Stimulated activated naive B cell treated with anti-CD40 and anti-IgM and Interleukin-4, amounts not matched to agents 10 μg/mL and 1 μg/mL and 100 μg/mL, for 72 hours (primary cell): ENCODE data around the gene SBK3.

Source experiments
- ATAC-seq, 2 donors: fragments of 150-1000 bp; cut with Tn5 transposase; replicated peaks; 2 replicates each; pipeline ENCODE4 v1.10.0; 2021; ENCODE audit warnings: moderate library complexity in 1 of 2
- DNase-seq: peaks from one replicate; pipeline ENCODE4 v3.0.0; 2021
- H3K27ac Mint-ChIP-seq: one replicate; pipeline ENCODE4 v1.8.0; 2022; ENCODE audit warnings: mild to moderate bottlenecking, mixed read lengths
- H3K27me3 Mint-ChIP-seq, 2 donors: one replicate each; pipeline ENCODE4 v1.8.0; 2022; ENCODE audit warnings: mixed read lengths in 2 of 2
- H3K36me3 Mint-ChIP-seq, 2 donors: one replicate each; pipeline ENCODE4 v1.8.0; 2022; ENCODE audit warnings: mixed read lengths in 2 of 2, mild to moderate bottlenecking in 1 of 2
- H3K4me1 Mint-ChIP-seq, 2 donors: one replicate each; pipeline ENCODE4 v1.8.0; 2022; ENCODE audit warnings: mixed read lengths in 2 of 2, mild to moderate bottlenecking in 1 of 2
- H3K4me3 Mint-ChIP-seq, 2 donors: one replicate each; pipeline ENCODE4 v1.8.0; 2022; ENCODE audit warnings: mild to moderate bottlenecking in 2 of 2, mixed read lengths in 2 of 2, moderate library complexity in 1 of 2
- H3K9me3 Mint-ChIP-seq, 2 donors: one replicate each; pipeline ENCODE4 v1.8.0; 2022; ENCODE audit warnings: mixed read lengths in 2 of 2, mild to moderate bottlenecking in 1 of 2

Gene SBK3

DNA sequence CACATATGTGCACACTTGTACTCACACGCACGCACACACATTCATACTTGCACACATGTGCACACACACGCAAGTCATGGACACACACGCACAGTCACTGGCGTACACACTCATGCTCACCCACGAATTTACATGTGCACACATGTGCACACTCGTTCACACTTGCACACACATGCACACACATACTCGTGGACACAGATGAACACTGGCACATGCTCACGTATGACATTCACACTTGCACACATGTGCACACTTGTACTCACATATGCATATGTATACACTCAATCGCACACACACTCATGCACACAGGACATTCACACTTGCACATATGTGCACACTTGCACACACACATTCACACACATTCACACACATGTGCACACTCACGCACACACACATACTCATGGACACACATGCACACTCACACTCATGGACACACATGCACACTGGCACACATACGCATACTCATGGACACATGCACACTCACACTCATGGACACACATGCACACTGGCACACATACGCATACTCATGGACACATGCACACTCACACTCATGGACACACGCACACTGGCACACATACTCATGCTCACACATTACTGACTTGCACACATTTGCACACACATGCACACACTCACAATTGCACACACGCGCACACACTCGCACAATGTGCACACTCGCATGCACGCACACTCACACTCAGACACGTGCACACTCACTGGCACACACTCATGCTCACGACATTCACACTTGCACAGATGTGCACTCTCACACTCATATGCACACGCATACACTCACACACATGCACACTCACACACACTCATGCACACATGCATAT, 17.9 kb downstream of the SBK3 start:
- ATAC-seq: no peak

DNA sequence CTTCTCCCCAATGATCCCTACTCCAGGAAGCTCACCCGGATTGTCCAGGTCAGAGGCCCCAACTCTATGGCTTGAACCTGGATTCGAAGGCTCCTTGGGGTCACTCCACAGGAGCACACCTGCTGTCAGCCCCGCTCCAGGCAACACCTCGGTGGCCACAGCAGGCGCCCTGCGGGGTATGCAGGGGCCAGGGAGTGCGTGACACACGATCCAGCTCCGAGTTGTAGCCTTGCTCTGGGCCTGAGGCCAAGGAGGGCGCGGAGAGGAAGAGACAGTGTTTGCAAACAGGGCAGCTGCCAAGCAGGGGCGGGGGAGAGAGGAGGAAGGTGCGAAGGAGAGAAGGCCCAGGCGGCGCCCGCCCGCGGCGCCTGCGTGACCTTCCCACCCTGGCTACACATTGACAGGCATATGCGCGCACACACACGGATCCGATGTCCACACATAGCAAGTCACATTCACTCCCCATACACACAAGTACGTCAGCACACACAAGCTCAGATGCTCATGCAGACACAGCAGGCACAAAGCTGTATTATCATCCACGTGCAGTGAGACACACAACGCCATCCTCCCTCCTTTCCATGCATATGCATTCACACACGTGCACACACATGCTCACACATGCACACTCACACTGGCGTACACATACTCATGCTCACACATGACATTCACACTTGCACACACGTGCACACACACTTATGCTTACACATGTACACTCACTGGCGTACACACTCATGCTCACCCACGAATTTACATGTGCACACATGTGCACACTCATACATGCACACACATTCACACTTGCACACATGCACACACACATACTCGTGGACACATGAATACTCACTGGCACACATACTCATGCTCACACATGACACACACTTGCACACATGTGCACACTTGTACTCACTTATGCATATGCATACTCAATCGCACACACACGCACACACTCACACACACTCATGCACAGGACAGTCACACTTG, 18.8 kb downstream of the SBK3 start:
- Mint-ChIP-seq H3K27me3 (peaks cover 12 to 18% of the 10 kb centered on the region in 2 donors), H3K9me3 (no peaks in the 10 kb centered on the region), H3K4me1 (no peaks in the 10 kb centered on the region), H3K36me3 (no peaks in the 10 kb centered on the region), H3K27ac (no peak overlapping the region), H3K4me3 (no peak overlapping the region)
- DNase-seq: no peak
- ATAC-seq: peak; percentile 33 to 36

More for the DNA sequence above, 17.9 kb downstream of the SBK3 start:
- H3K27me3 Mint-ChIP-seq: peaks cover 8 to 18% of the 10 kb centered on the region in 2 donors
- DNase-seq: no peak
- H3K4me3 Mint-ChIP-seq: no peak overlapping the region
- no peak overlapping the region for H3K27ac Mint-ChIP-seq
- H3K4me1 Mint-ChIP-seq: no peaks in the 10 kb centered on the region
- H3K36me3 Mint-ChIP-seq: no peaks in the 10 kb centered on the region
- H3K9me3 Mint-ChIP-seq: no peaks in the 10 kb centered on the region

DNA sequence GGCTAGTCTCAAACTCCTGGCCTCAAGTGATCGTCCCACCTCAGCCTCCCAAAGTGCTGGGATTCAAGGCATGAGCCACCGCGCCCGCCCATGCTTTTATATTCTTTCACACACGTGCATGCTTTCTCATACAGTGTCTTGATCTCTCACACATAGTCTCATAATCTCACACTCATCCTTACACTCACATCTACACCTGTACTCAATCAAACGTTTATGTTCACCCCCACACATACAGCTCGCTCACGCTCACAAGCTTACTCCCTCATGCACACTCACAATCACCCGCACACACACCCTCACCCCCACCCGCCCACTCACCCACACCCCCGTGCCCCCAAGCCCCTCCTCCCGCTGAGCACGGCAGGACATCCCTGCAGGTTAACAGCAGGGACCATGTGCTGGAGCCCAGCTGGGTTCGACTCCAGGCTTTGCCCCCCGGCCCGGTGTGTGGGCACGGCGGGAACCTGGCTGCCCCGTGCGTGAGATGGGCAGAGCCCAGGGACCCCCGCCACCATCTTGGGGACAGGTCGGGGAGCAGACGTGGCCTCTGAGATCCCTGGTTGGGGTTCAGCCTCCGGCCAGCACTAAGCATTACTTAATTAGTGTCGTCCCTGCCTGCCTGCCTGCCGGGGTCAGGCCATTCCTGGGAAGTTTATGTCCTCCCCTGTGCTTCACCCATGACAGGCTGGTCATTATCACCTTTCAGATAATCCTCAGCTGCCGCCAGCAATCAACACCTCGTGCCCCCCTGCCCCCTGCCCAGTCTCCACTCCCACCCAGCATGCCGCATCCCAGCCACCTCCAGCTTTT, 19.8 kb downstream of the SBK3 start:
- no peaks in the 10 kb centered on the region for H3K36me3 Mint-ChIP-seq
- H3K27ac Mint-ChIP-seq: no peak overlapping the region

DNA sequence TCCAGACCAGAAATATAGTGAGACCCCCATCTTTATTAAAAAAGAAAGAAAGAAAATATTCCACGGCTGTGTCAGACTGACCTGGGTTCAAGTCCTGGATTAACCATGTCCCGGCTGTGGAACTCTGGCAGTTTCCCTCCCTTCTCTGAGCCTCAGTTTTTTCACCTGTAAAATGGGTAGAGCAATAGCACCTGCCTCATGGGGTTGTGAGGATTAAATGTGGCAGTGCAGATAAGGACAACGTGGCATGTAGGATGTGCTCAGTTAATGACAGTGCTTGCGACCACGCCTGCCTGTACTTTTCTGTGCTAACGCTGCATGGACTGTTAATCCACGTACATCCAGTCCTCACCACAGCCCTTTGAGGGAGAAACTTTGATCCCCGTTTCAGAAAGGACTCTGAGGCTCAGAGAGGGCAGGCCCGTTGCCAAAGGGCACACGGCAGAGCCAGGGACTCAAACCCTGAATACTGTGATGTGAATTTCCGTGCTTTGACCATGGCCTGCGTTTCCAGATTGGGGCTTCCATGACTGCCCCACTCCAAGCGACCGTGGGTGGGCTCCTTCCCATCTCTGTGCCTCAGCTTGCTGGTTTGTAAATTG, 24.6 kb downstream of the SBK3 start:
- Mint-ChIP-seq H3K27ac (no peak overlapping the region), H3K36me3 (no peaks in the 10 kb centered on the region), H3K4me3 (no peak overlapping the region), H3K27me3 (peaks cover 12 to 14% of the 10 kb centered on the region in 2 donors), H3K9me3 (no peaks in the 10 kb centered on the region), H3K4me1 (peaks cover 3 to 9% of the 10 kb centered on the region in 2 donors)
- no peak for DNase-seq
- ATAC-seq: no peak

More for the DNA sequence above, 19.8 kb downstream of the SBK3 start:
- DNase-seq (no peak), ATAC-seq (no peak)
- H3K9me3 Mint-ChIP-seq: no peaks in the 10 kb centered on the region
- H3K4me3 Mint-ChIP-seq: no peak overlapping the region
- H3K4me1 Mint-ChIP-seq: no peaks in the 10 kb centered on the region
- peaks cover 12 to 18% of the 10 kb centered on the region in 2 donors for H3K27me3 Mint-ChIP-seq

DNA sequence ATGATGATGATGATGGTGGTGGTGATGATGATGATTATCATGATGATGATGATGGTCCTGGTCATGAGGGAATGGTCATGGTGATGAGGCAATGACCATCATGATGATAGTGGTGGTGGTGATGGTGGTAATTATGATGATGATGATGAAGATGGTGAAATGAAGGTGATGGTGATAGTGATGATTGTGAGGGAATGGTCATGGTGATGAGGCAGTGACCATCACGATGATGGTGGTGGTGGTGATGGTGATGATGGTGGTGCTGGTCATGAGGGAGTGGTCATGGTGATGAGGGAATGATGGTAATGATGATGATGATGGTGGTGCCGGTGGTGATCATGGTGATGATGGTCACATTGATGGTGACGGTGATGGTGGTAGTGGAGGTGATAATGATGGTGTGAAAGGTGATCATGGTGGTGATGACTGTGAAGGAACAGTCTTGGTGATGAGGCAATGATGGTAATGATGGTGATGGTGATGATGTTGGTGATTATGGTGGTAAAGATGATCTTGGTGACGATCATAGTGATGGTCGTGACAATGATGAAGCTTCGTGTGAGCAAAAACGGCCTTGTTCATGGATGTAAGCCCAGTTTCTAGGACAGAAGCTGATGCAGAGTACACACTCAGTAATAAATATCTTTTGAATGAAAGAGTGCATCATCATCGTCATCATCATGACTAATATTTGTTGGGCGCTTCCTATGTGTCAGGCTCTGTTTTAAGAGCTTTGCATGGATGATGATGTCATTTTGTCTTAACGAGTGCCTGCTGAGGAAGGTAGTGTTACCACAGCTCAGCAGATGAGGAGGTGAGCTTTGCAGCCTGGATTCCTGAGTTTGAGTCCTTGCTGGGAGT, 25.7 kb downstream of the SBK3 start:
- no peak for DNase-seq
- Mint-ChIP-seq H3K27ac (no peak overlapping the region), H3K9me3 (no peaks in the 10 kb centered on the region), H3K27me3 (peaks cover 4 to 7% of the 10 kb centered on the region in 2 donors), H3K4me1 (peaks cover 3 to 9% of the 10 kb centered on the region in 2 donors), H3K36me3 (no peaks in the 10 kb centered on the region), H3K4me3 (no peak overlapping the region)
- ATAC-seq: no peak

DNA sequence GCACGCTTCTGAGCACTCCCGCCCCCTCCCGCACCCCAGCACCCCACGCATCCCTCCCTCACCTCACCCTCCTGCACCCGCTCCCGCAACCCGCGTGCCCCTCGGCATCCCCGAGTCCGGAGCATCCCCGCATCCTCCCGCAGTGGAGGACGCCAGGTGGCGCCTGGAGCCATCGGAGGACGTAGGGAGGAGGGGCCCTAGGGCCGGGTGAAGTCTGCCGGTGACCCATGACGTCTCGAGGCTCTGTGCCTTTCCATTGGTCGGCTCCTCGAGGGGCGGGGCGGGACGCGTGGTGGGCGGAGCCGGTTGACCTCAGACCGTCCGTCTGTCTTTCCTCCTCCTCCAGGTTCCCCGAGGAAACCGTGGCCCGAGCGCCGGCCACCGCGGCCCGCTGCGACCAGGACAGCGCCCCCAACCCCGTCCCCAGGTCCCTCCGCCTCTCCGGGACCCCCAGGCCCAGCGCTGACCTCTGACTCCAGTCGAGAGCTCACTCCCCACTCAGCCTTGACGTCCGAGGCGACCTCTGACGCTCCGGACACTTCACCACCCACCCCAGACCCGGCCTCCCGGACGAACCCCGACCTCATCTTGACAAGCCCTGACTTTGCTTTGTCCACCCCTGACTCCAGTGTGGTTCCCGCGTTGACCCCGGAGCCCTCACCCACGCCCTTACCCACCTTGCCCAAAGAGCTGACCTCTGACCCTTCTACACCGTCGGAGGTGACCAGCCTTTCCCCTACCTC, 28.3 kb downstream of the SBK3 start:
- H3K4me1 Mint-ChIP-seq: peaks cover 3 to 9% of the 10 kb centered on the region in 2 donors
- peak overlapping the region; percentile 98 for H3K27ac Mint-ChIP-seq
- DNase-seq: peak; percentile 90
- H3K4me3 Mint-ChIP-seq: peak overlapping the region; percentile 88
- H3K9me3 Mint-ChIP-seq: no peaks in the 10 kb centered on the region
- H3K36me3 Mint-ChIP-seq: no peaks in the 10 kb centered on the region
- ATAC-seq: peak; percentile 100
- peaks cover 8 to 16% of the 10 kb centered on the region in 2 donors for H3K27me3 Mint-ChIP-seq

DNA sequence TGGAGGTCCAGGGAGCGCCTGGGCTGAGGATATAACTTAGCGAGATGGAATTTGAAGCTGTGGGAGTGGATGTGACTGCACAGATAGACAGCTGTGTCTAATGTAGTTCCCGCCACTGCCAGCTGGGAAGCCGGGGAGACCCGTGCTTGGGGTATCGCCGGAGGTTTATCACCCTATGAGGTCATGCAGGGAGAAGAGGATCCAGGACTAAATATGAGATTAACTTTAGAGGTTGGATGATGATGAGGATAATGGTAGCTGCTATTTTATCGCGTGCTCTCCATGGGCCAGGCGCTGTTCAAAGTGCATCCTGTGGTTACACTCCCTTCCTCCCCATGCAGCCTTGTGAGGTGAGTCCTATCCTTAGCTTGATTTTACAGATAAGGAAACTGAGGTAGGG, 37.2 kb downstream of the SBK3 start:
- ATAC-seq (no peak), DNase-seq (no peak)
- Mint-ChIP-seq H3K27me3 (peaks cover 14 to 25% of the 10 kb centered on the region in 2 donors), H3K27ac (no peak overlapping the region), H3K9me3 (peaks cover 2 to 6% of the 10 kb centered on the region in 2 donors), H3K4me3 (no peak overlapping the region), H3K4me1 (peaks cover 9 to 12% of the 10 kb centered on the region in 2 donors), H3K36me3 (peaks cover 5 to 7% of the 10 kb centered on the region in 2 donors)

DNA sequence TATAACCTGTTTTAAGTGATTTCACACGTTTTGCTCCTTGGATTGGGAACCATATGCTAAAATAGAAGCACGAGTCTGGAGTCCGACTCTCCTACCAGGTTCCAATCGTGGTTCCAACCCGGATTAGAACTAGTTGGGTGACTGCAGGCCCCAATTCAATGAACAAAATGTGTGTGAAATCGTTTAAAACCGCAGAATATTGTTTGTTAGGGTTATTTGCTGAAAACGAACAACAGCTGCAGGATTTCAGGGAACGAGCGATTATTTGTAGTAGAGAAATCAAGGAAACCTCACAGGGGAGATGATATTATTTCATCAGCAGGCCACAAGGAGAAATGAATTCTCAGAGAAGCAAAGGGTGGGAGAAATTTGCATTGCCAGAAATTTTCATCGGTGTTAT, 40.4 kb downstream of the SBK3 start:
- ATAC-seq (no peak), DNase-seq (no peak)
- Mint-ChIP-seq H3K4me1 (peaks cover 18 to 27% of the 10 kb centered on the region in 2 donors), H3K9me3 (peaks cover 3 to 8% of the 10 kb centered on the region in 2 donors), H3K4me3 (no peak overlapping the region), H3K27me3 (peaks cover 0 to 13% of the 10 kb centered on the region in 2 donors), H3K27ac (no peak overlapping the region), H3K36me3 (peaks cover 9 to 14% of the 10 kb centered on the region in 2 donors)

DNA sequence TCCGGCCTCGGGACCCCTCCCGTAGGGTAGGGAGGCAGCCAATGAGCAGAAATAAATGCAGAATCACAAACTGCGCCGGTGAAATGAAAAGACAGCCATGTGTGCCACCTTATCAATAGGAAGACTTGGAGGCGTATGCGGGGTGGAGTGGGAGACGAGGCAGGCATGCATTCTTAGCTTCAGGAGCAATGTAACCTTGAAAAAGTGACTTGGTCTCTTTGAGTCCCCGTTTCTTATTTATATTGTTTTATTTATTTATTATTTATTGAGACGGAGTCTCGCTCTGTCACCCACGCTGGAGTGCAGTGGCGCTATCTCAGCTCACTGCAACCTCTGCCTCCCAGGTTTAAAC, 41.1 kb downstream of the SBK3 start:
- Mint-ChIP-seq H3K27me3 (peaks cover 0 to 12% of the 10 kb centered on the region in 2 donors), H3K27ac (peak overlapping the region; percentile 97), H3K4me3 (peak overlapping the region; percentile 85 to 86), H3K36me3 (peaks cover 9 to 16% of the 10 kb centered on the region in 2 donors), H3K4me1 (peaks cover 21 to 34% of the 10 kb centered on the region in 2 donors), H3K9me3 (peaks cover 3 to 8% of the 10 kb centered on the region in 2 donors)
- DNase-seq (no peak), ATAC-seq (no peak)

DNA sequence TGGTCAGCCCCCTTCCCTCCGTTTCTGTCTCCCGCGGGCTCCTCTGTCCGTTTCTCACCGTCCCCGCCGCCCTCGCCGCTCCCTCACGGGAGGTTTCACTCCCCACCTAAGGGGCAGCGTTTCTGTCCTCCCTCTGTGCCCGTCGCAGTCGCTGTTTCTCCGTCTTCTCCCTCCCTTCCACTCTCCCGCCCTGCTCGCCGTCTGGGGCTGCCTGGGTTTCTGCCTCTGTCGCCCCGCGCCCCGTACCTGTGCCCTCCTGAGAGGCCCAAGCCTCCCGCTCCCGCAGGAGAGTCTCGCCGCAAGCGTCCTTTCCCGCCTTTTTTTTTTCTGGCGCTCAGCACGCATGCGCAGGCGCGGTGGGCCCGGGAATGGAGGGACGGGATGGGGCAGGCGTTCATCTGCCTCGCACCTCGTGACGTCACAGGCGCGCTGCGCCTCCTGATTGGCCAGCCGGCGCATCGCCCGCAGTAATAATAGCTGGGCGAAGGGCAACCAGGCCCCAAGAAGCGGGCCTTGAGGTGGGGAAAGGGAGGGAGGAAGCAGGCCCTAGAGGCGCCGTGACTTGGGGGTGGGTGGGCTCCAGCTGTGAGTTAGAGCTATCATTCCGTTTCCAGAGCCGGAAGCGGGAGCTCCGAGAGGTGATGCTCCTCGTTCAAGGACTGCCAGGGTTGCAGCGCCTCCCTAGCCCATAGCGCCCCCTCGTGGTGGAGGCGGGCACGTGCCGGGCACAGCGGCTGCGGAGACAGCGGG, 41.7 kb downstream of the SBK3 start:
- Mint-ChIP-seq H3K9me3 (peaks cover 3 to 8% of the 10 kb centered on the region in 2 donors), H3K36me3 (peaks cover 9 to 20% of the 10 kb centered on the region in 2 donors), H3K27ac (peak overlapping the region; percentile 97), H3K4me3 (peak overlapping the region; percentile 85 to 86), H3K27me3 (peaks cover 0 to 8% of the 10 kb centered on the region in 2 donors), H3K4me1 (peaks cover 22 to 37% of the 10 kb centered on the region in 2 donors)
- ATAC-seq (peak; percentile 97 to 98), DNase-seq (peak; percentile 95)

DNA sequence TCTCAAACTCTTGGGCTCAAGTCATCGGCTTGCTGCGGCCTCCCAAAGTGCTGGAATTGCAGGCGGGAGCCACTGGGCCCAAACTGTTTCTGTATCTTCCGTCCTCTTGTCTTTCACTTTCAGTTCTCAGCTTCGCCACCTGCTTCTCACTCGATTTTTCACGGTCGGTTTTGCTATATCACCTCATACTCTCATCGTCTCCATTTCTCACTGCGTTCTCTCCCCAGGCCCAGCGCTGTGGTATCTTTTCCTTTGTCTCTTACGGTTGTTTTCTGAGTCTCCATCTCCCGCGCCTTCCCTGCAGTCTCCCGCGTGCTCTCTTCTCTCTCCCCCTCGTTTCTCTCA, 42.2 kb downstream of the SBK3 start:
- Mint-ChIP-seq H3K27me3 (peaks cover 0 to 6% of the 10 kb centered on the region in 2 donors), H3K4me1 (peaks cover 22 to 37% of the 10 kb centered on the region in 2 donors), H3K27ac (peak overlapping the region; percentile 97), H3K36me3 (peaks cover 9 to 20% of the 10 kb centered on the region in 2 donors), H3K9me3 (peaks cover 3 to 8% of the 10 kb centered on the region in 2 donors), H3K4me3 (peak overlapping the region; percentile 85 to 86)
- DNase-seq: no peak
- ATAC-seq: no peak
